Mucosa of gallbladder (tissue), 1 donor: ENCODE measurements around the gene CD300LG. TPM values are rescaled to one million over a fixed set of nuclear protein-coding genes. Genes with fewer than 3 reads are reported as not detected.
"Not testable (repeated sequence)": the region's sequence is repeated elsewhere in the genome, so short reads cannot be mapped to it uniquely, and the experiment has no call there.

Experiments
- DNase-seq: peaks from one replicate; pipeline ENCODE4 v3.0.0-alpha.2; 2020; ENCODE audit warnings: low spot score
- total RNA-seq: library from RNA; stranded (reverse); gene quantifications from one replicate; pipeline ENCODE4 v1.2.1, GENCODE V29; 2021
- donor health status: DM: no; HTN: no; CAD: no.

Gene CD300LG
- total RNA-seq, 1 donor from 2014 or later = 1.5 TPM

DNA sequence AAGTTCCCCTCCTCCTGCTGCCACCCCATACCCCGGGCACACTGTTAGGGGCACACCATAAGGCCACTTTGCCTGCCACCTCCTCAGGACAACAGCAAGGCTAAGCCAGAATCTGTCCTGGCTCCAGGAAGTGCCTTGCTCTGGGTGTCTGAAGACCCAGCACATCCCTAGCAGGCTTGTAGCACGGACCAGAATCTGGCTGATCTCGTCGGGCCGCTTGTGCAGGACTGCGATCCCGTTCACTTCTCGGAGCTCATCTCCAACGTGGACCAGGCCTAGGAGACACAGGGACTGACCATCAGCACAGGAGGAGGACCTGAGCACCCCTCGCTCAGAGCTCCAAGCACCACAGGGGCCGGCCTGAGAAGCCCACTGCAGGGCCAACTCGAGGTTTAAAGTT, 21.4 kb upstream of the CD300LG start:
- no peak for DNase-seq

- no peak for DNase-seq
These were observed 20.8 kb upstream of the CD300LG start for GRCh38 chr17:43826206-43826605.

GRCh38 chr17:43827596-43827995, 19.4 kb upstream of the CD300LG start:
- no peak for DNase-seq

DNA sequence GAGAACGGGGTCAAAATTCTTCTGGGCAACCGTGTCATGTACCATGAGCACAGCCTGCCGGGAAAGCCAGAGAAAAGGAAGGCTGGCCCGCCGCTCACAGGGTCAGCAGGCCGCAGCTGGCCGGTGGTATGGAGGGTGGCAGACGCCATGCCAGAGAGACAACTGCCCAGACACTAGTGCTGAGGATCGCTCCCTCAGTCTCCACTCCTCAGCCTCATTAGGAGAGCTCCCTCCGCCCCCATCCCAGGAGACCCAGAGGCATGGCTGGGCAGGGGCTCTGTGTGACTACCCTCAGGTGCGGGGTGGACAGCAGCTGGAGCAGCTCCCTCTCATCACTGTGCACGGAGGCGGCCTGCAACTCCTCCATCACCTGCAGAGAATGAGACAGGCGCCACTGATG, 17.2 kb upstream of the CD300LG start:
- no peak for DNase-seq

DNA sequence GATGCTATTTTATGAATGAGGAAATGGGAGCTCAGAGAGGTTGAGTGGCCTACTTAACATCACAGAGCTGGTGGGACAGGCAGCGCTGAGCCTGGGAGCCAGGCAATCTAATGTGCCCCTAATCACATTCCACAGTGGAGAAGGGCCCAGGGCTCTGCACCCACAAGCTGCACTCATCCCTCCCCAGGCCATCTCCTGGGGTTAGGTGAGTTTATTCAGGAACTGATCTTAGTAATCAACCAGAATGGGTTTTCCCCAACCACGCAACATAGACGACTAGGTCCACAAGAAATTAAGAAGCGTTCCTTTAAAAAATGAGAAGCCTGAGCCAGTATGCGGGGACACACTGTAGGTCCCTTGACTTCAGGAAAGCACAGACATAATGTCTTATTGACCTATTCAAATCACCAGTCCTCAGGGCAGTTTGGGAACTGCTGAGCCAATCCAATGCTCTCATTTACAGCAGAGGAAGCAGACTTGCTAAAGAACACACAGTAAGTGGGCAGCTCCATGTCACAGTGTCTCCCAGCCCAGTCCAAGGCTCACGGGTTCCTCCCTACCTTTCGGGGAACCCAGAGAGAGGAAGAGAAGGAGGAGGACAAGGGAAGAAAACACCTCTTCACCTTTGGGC, 16.4 kb upstream of the CD300LG start:
- no peak for DNase-seq

DNA sequence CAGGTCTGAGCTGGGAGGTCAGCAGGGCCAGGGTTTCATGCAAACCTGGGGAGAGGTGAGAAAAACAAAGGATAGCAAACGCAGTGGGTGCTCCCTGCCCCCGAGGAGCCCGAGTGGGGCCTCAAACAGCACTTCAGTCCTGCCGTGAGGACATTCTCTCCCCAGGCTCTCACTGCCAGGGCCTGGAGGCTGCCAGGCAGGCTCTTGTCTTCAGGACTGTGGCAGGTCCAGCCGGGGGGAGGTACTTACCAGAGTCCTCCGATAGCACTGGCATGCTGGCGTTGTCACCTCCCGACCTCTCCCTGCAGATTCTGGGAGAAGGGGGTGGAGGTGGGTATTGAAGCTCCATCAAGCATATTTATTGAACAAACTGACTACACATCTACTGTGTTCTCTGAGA, 15.3 kb upstream of the CD300LG start:
- DNase-seq = peak; percentile 23

- DNase-seq = peak; percentile 39
These were observed 14.6 kb upstream of the CD300LG start for GRCh38 chr17:43832168-43832975.

GRCh38 chr17:43832976-43833829, 13.8 kb upstream of the CD300LG start, which contains the start of gene MPP3:
TSS of gene MPP3 (minus strand) at chr17:43833146. CDS start at chr17:43831906, 1,240 bp downstream.
- DNase-seq = peak; percentile 58

DNA sequence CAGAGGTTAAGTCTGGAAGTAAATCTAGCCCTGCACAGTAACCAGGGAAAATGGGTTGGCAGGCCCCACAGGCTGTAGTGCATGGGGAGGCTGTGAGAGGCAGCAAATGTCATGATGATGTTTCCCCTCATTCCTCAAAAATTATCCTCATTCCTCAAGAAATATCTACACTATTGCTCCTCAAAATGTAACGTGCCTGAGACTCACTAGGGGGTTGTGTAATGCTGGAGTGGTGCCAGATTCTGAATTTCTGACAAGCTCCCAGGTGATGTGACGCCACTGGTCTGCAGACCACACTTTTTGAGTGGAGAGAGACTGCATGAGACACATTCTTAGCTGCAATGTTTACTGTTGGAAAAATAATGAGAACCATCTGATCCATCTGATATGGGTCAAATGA, 12.9 kb upstream of the CD300LG start:
- no peak for DNase-seq

- peak; percentile 58 for DNase-seq
These were observed 7.3 kb upstream of the CD300LG start for GRCh38 chr17:43839670-43840108.

DNA sequence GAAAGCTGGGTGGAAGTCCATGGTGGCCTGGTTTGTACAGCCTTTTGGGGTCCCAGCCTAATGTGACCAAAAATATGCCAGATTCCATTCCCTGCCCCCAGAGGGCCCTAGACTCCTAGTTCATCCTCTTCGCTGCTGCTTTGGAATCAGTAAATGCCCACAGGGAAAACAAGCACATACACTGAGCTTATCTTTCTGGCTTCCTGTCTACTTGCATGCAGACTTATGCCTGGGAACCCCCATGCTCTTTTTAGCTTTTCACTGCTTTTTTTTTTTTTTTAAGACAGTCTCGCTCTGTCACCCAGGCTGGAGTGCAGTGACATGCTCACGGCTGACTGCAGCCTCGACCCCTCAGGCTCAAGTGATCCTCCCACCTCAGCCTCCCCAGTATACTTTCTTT, 6.2 kb upstream of the CD300LG start:
- no peak for DNase-seq

DNA sequence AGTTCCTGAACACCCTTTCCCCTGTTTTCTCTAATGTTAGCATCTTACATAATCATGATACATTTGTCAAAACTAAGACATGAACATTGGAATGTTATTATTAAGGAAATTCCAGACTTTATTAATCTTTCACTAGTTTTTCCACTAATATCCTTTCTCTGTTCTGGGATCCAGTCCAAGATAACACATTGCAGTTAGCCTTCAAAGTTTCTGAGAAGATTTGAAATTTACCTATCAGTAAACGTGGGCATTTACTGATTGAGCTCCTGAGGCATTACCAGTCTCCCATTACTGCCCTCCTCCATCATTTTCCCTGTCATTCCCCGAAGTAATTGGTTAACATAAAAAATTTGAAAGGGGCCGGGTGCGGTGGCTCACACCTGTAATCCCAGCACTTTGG, 5.7 kb upstream of the CD300LG start:
- DNase-seq = no peak

GRCh38 chr17:43842091-43842974, 4.6 kb upstream of the CD300LG start:
- DNase-seq = not testable (repeated sequence)

DNA sequence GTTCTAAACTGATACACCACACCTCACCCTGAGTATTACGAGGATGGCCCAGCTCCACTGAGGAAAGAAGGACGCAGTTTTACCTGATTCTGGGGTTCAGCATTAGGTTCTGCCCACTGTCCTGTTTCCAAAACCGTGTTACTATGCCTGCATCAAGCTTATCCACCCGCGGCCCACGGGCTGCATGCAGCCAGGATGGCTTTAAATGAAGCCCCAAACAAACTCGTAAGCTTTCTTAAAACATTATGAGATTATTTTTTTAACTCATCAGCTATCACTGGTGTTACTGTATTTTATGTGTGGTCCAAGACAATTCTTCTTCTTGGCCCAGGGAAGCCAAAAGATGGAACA, 4.0 kb upstream of the CD300LG start:
- DNase-seq = no peak

DNA sequence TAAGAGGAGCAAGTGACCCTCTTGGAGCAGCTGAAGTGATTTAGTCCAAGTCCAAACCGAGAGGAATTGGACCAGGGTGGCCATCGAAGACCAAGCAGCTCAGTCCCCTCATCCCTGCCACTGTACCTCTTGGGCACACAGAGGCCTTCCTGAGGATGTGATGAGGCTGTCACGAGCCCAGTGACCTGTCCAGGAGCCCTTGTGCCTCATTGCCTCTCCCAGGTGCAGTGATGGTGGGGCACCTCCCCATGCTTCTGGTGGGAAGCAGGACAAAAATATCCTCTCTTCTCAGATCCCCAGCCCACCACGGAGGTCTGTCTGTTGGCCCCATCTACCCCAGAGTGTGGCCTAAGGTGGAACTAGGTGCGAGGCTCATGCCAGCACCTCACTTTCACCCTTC, 2.7 kb upstream of the CD300LG start:
- no peak for DNase-seq

DNA sequence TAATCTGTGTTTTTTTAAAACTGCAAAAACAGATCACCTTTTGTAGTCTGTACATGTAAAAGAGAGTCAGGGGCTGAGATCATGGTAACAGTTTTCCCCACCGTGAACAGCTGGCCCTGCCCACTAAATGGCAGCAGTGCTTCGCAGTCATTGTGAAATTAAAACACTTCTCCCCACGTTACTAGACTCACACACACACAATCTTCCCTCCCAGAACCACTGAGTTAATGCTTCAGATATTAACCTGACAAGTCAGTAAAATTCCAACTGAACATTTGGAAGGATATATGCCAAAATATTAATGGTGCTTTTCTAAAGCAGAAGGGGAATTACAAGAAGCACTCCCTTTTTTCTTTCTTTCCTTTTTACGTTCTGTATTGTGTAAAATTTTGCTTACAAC, 1.2 kb upstream of the CD300LG start:
- DNase-seq = no peak

DNA sequence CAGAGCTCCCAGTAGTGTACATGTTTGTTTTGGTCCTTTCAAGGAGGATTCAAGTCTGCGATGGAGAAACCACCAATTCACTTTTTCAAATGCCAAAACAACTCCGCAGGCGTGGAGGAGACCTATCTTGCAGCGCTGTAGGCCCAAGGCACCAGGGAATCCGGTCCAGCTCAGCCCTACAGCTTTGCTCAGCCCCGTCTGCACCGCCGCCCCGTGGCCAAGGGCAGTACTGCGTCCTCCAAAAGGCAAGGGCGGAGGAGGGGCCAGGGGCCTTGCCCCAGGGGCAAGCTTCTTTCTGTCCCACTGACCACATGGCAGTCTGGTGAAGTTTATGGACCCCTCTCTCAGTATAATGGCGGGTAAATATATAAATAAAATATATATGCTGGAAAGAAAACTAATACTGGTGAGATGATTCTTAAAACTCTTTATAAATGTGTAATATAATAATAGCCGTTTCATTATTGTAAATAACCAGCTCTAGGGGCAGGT, 709 bp upstream of the CD300LG start:
- DNase-seq = peak; percentile 81

DNA sequence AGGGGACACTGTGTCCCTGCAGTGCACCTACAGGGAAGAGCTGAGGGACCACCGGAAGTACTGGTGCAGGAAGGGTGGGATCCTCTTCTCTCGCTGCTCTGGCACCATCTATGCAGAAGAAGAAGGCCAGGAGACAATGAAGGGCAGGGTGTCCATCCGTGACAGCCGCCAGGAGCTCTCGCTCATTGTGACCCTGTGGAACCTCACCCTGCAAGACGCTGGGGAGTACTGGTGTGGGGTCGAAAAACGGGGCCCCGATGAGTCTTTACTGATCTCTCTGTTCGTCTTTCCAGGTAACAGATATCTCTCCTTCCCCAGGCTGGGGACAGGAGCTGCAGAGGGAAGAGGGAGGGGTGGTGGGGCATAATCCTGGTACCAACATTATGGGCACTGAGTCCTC, 1.6 kb downstream of the CD300LG start:
- DNase-seq = no peak

- DNase-seq = no peak
These were observed 2.1 kb downstream of the CD300LG start for GRCh38 chr17:43849116-43849515.

DNA sequence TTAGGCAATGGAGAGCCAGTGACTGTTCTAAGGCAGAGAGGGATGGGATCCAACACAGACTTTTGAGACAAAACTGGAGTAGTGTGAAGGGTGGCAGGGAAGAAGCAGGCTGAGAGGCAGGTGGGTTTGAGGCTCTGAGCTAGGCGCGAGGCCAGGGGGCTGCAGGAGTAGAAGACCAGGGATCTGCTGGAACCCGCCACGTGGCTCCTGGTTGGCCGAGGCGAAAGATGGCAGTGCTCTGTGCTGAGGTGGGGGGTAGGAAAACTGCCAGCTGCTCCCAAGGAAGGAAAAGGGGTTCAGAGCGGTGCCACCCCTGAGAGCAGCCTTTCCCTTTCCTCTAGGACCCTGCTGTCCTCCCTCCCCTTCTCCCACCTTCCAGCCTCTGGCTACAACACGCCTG, 5.6 kb downstream of the CD300LG start:
- no peak for DNase-seq

- DNase-seq = no peak
These were observed 6.6 kb downstream of the CD300LG start for GRCh38 chr17:43853546-43853945.
